ENCODE data around the gene BCO2.

DNA sequence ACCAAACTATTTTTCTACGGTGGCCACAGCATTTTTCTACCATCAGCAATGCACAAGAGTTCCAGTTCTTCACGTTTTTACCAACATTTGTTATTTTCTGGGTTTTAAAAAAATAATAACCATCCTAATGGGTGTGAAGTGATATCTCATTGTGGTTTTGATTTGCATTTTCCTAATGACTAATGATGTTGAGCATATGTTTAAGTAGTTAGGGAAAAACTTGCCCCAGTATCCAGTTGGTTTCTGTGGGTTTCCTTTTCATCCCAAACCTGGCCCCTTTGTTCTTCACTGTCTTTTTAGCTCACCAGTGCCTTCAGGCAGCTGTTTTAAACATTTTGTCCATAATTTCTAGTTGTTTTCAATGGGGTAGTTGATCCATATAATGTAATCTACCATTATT lies 36.2 kb downstream of the BCO2 start:
- TF ChIP-seq, protein P1, sequence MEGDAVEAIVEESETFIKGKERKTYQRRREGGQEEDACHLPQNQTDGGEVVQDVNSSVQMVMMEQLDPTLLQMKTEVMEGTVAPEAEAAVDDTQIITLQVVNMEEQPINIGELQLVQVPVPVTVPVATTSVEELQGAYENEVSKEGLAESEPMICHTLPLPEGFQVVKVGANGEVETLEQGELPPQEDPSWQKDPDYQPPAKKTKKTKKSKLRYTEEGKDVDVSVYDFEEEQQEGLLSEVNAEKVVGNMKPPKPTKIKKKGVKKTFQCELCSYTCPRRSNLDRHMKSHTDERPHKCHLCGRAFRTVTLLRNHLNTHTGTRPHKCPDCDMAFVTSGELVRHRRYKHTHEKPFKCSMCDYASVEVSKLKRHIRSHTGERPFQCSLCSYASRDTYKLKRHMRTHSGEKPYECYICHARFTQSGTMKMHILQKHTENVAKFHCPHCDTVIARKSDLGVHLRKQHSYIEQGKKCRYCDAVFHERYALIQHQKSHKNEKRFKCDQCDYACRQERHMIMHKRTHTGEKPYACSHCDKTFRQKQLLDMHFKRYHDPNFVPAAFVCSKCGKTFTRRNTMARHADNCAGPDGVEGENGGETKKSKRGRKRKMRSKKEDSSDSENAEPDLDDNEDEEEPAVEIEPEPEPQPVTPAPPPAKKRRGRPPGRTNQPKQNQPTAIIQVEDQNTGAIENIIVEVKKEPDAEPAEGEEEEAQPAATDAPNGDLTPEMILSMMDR (conservative IDR thresholded peaks at IDR 0.05; ENCODE audit: low read depth in 2 of 2), result no peak
- TF ChIP-seq, protein P2, sequence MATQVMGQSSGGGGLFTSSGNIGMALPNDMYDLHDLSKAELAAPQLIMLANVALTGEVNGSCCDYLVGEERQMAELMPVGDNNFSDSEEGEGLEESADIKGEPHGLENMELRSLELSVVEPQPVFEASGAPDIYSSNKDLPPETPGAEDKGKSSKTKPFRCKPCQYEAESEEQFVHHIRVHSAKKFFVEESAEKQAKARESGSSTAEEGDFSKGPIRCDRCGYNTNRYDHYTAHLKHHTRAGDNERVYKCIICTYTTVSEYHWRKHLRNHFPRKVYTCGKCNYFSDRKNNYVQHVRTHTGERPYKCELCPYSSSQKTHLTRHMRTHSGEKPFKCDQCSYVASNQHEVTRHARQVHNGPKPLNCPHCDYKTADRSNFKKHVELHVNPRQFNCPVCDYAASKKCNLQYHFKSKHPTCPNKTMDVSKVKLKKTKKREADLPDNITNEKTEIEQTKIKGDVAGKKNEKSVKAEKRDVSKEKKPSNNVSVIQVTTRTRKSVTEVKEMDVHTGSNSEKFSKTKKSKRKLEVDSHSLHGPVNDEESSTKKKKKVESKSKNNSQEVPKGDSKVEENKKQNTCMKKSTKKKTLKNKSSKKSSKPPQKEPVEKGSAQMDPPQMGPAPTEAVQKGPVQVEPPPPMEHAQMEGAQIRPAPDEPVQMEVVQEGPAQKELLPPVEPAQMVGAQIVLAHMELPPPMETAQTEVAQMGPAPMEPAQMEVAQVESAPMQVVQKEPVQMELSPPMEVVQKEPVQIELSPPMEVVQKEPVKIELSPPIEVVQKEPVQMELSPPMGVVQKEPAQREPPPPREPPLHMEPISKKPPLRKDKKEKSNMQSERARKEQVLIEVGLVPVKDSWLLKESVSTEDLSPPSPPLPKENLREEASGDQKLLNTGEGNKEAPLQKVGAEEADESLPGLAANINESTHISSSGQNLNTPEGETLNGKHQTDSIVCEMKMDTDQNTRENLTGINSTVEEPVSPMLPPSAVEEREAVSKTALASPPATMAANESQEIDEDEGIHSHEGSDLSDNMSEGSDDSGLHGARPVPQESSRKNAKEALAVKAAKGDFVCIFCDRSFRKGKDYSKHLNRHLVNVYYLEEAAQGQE (IDR thresholded peaks at IDR 0.05; ENCODE audit: unreplicated experiment), result no peak
- TF ChIP-seq POLR2AphosphoS5 (IDR thresholded peaks at IDR 0.05; ENCODE audit: low read depth), result no peak
- TF ChIP-seq ZNF331 (CRISPR knock-in tag; IDR thresholded peaks at IDR 0.05; ENCODE audit: low read depth), result no peak
- TF ChIP-seq EZH2 (IDR thresholded peaks at IDR 0.05; ENCODE audit: low read depth, unreplicated experiment), result no peak
- no peak for TF ChIP-seq STAT1 (IDR thresholded peaks at IDR 0.05; ENCODE audit: unreplicated experiment)
- no peak for TF ChIP-seq CREB1 (CRISPR knock-in tag; IDR thresholded peaks at IDR 0.05; ENCODE audit: low read depth)
- no peak for TF ChIP-seq EZH2phosphoT487 (IDR thresholded peaks at IDR 0.05; ENCODE audit: unreplicated experiment)
- TF ChIP-seq JUNB (IDR thresholded peaks at IDR 0.05; ENCODE audit: unreplicated experiment), result no peak
- TF ChIP-seq, protein P3, sequence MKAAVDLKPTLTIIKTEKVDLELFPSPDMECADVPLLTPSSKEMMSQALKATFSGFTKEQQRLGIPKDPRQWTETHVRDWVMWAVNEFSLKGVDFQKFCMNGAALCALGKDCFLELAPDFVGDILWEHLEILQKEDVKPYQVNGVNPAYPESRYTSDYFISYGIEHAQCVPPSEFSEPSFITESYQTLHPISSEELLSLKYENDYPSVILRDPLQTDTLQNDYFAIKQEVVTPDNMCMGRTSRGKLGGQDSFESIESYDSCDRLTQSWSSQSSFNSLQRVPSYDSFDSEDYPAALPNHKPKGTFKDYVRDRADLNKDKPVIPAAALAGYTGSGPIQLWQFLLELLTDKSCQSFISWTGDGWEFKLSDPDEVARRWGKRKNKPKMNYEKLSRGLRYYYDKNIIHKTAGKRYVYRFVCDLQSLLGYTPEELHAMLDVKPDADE (IDR thresholded peaks at IDR 0.05), result no peak
- no peak for TF ChIP-seq NANOG (IDR thresholded peaks at IDR 0.05; ENCODE audit: borderline replicate concordance)

Measured in GM23338 (cell line).